ENCODE results near the gene DIP2C.

DNA sequence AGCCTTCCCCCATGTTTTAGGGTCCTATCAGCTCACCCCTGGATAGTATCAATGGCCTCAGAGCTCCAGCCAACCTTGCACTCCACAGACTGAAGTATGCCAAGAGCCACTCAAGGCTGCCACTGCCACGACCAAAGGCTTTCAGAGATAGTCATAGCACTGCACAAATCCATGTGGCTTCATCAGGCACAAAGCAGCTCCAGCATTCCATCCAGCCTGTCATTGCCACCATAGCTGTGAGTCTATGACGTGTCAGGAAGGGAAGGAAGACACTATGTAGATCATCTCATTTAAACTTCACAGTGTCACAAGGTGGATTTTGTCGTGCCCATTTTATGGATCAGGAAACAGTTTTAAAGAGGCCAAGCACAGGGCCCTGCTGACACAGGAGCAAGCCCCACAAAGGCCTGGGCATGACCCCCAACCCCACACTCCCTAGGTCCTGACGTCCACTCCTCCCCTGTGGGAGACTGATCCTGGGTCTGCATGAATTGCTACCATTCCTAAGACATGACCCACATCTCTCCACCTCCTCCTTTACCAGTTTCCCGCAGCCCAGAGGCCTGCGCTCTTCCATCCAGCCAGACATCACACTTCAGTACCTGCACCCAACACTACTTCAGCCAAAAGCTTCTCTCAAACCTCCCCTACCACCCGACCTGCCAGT lies 119.4 kb downstream of the DIP2C start:
- TF ChIP-seq, protein P1, sequence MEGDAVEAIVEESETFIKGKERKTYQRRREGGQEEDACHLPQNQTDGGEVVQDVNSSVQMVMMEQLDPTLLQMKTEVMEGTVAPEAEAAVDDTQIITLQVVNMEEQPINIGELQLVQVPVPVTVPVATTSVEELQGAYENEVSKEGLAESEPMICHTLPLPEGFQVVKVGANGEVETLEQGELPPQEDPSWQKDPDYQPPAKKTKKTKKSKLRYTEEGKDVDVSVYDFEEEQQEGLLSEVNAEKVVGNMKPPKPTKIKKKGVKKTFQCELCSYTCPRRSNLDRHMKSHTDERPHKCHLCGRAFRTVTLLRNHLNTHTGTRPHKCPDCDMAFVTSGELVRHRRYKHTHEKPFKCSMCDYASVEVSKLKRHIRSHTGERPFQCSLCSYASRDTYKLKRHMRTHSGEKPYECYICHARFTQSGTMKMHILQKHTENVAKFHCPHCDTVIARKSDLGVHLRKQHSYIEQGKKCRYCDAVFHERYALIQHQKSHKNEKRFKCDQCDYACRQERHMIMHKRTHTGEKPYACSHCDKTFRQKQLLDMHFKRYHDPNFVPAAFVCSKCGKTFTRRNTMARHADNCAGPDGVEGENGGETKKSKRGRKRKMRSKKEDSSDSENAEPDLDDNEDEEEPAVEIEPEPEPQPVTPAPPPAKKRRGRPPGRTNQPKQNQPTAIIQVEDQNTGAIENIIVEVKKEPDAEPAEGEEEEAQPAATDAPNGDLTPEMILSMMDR (IDR thresholded peaks at IDR 0.05): no peak
- TF ChIP-seq EZH2phosphoT487 (IDR thresholded peaks at IDR 0.05) (no peak), EZH2 (IDR thresholded peaks at IDR 0.05) (no peak)

Data from neural progenitor cell (in vitro differentiated cells).